ENCODE results near the gene RNF213.

- TF ChIP-seq CTCF (IDR thresholded peaks at IDR 0.05; ENCODE audit: low read depth, low read length) (no peak), POLR2A (IDR thresholded peaks at IDR 0.05; ENCODE audit: extremely low read depth, insufficient read length) (no peak), MYC (IDR thresholded peaks at IDR 0.05; ENCODE audit: low read depth, low read length) (no peak)
Measured at GRCh38 chr17:80244871-80245509, 15.7 kb upstream of the RNF213 start.

All from NB4 (cell line).